ENCODE results near the gene ZEB2.

GRCh38 chr2:144481666-144482065, 38.3 kb downstream of the ZEB2 start:
- TF ChIP-seq CTCF (IDR thresholded peaks at IDR 0.05) (no peak), POLR2AphosphoS5 (IDR thresholded peaks at IDR 0.05) (no peak)

Measured in sigmoid colon (tissue), 4 donors.